Upper lobe of right lung (tissue), 1 donor: ENCODE results near the gene RAB39A. TPM values are rescaled to one million over a fixed set of nuclear protein-coding genes. Genes with fewer than 3 reads are reported as not detected.
"Not testable (repeated sequence)": the region's sequence is repeated elsewhere in the genome, so short reads cannot be mapped to it uniquely, and the experiment has no call there.

ENCODE experiments used
- ATAC-seq: fragments of 200-7000 bp; cut with Tn5 transposase; one replicate; pipeline ENCODE4 v1.9.1; 2020; ENCODE audit warnings: mild to moderate bottlenecking, moderate library complexity
- DNase-seq: peaks from one replicate; pipeline ENCODE4 v3.0.0-alpha.2; 2020
- H3K27ac ChIP-seq: fragments of 200-600 bp; one replicate; pipeline ENCODE4 v1.8.0; 2022
- H3K27me3 ChIP-seq: fragments of 200-600 bp; one replicate; pipeline ENCODE4 v1.8.0; 2022; ENCODE audit warnings: mild to moderate bottlenecking
- H3K36me3 ChIP-seq: fragments of 200-600 bp; one replicate; pipeline ENCODE4 v1.8.0; 2022
- H3K4me1 ChIP-seq: fragments of 200-600 bp; one replicate; pipeline ENCODE4 v1.8.0; 2022
- H3K4me3 ChIP-seq: fragments of 200-600 bp; one replicate; pipeline ENCODE4 v1.8.0; 2022; ENCODE audit warnings: mild to moderate bottlenecking
- H3K9me3 ChIP-seq: fragments of 200-600 bp; one replicate; pipeline ENCODE4 v1.8.0; 2022
- intact Hi-C: fragments of 100-400 bp; cut with DNase I; formaldehyde crosslinking; loops from one replicate; pipeline ENCODE4 v1.11.0; 2022
- total RNA-seq: library from RNA; stranded (reverse); fragmentation: NEBNext Ultra II Directional; extraction: Animal tissue kit (Norgen Biotek cat#: 25700); gene quantifications from one replicate; pipeline ENCODE4 v1.2.1, GENCODE V29; 2021
- TF ChIP-seq, protein P1 (sequence below): fragments of 200-600 bp; IDR thresholded peaks from one replicate; pipeline ENCODE4 v1.8.0; 2022; ENCODE audit warnings: antibody characterized with exemption
- donor health status: DM: no; HTN: yes; CAD: no; lungs with severe emphysema.

The RAB39A gene
- total RNA-seq, 1 donor from 2014 or later, result 2.0 TPM

DNA sequence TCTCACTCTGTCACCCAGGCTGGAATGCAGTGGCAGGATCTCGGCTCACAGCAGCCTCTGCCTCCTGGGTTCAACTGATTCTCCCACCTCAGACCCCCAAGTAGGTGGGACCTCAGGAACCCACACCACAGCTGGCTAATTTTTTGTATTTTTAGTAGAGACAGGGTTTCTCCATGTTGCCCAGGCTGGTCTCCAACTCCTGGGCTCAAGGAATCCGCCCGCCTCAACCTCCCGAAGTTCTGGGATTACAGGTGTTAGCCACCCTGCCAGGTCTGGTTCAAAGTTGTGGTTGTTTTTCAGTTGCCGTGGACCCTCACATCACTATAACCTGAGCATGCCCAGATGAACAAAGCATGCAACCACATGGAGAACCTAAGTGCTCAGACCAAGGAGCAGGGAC, 13.0 kb upstream of the RAB39A start:
- Histone ChIP-seq H3K27ac (no peak overlapping the region), H3K27me3 (peaks cover 3% of the 10 kb centered on the region), H3K4me1 (no peaks in the 10 kb centered on the region), H3K9me3 (no peaks in the 10 kb centered on the region), H3K36me3 (no peaks in the 10 kb centered on the region), H3K4me3 (no peak overlapping the region)
- ATAC-seq, result no peak
- intact Hi-C loops, result no loop called here
- TF ChIP-seq, protein P1, sequence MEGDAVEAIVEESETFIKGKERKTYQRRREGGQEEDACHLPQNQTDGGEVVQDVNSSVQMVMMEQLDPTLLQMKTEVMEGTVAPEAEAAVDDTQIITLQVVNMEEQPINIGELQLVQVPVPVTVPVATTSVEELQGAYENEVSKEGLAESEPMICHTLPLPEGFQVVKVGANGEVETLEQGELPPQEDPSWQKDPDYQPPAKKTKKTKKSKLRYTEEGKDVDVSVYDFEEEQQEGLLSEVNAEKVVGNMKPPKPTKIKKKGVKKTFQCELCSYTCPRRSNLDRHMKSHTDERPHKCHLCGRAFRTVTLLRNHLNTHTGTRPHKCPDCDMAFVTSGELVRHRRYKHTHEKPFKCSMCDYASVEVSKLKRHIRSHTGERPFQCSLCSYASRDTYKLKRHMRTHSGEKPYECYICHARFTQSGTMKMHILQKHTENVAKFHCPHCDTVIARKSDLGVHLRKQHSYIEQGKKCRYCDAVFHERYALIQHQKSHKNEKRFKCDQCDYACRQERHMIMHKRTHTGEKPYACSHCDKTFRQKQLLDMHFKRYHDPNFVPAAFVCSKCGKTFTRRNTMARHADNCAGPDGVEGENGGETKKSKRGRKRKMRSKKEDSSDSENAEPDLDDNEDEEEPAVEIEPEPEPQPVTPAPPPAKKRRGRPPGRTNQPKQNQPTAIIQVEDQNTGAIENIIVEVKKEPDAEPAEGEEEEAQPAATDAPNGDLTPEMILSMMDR, result no peak
- DNase-seq, result no peak

DNA sequence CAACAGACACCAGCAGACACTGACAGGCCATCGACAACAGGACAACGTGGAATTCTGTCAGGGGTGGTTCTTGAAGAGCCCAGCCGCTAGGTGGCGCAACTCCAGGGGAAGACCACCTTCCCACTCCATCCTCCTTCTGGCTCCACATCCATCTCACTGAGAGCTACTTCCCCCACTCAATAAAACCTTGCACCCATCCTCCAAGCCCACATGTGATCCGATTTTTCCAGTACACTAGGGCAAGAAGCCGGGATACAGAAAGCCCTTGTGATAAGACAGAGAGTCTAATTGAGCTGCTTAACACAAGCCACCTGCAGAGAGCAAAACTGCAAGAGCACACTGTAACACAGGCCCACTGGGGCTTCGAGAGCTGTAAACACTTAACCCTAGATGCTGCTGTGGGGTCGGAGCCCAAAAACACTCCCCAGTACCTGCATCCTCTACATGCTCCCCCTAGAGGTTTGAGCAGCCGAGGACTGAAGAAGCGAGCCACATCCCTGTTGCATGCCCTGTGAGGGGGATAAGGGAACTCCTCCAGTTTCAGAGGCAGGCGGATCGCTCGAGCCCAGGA, 11.5 kb upstream of the RAB39A start:
- intact Hi-C loops, result no loop called here
- no peak for DNase-seq
- Histone ChIP-seq H3K27ac (no peak overlapping the region), H3K27me3 (peaks cover 3% of the 10 kb centered on the region), H3K4me3 (no peak overlapping the region), H3K9me3 (no peaks in the 10 kb centered on the region), H3K36me3 (no peaks in the 10 kb centered on the region), H3K4me1 (no peaks in the 10 kb centered on the region)
- TF ChIP-seq, protein P1, result peak; percentile 47
- no peak for ATAC-seq

DNA sequence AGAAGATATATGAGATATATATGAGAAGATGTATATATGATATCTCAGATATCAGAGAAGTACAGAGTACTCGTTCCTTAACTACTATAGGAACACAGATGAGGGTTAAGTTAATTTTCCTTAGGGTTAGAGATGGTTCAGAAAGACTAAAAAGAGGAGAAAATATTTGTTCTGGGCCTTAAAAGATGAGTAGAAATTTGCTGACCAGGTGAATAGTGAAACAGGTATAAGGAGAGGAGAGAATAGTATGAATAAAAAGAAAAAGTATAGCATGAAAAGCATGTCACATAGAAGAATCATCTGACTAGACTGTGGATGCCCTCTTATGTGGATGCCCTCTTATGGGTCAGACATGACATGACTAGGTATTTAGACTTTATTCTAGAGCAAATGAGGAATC, 6.3 kb upstream of the RAB39A start:
- no peak overlapping the region for H3K4me3 ChIP-seq
- no peaks in the 10 kb centered on the region for H3K4me1 ChIP-seq
- intact Hi-C loops, result no loop called here
- H3K36me3 ChIP-seq, result no peaks in the 10 kb centered on the region
- no peaks in the 10 kb centered on the region for H3K9me3 ChIP-seq
- no peak for DNase-seq
- H3K27ac ChIP-seq, result no peak overlapping the region
- H3K27me3 ChIP-seq, result peaks cover 3% of the 10 kb centered on the region
- TF ChIP-seq, protein P1, result no peak
- no peak for ATAC-seq

DNA sequence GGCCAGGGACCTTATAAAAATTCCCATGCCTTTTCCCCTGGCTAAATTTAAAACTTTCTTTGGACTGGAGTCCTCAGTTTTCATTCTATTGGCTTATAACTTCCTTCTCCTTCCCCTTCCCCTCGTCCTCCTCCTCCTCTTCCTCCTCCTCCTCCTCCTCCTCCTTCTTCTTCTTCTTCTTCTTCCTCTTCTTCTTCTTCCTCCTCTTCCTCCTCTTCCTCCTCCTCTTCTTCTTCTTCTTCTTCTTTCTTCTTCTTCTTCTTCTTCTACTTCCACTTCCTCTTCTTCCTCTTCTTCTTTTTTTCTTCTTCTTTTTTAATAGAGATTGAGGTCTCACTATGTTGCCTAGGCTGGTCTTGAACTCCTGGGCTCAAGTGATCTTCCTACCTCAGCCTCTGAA, 4.7 kb upstream of the RAB39A start:
- H3K4me1 ChIP-seq, intact Hi-C loops, H3K27me3 ChIP-seq, H3K9me3 ChIP-seq, H3K27ac ChIP-seq, ATAC-seq, H3K4me3 ChIP-seq, DNase-seq, H3K36me3 ChIP-seq: not testable (repeated sequence)

DNA sequence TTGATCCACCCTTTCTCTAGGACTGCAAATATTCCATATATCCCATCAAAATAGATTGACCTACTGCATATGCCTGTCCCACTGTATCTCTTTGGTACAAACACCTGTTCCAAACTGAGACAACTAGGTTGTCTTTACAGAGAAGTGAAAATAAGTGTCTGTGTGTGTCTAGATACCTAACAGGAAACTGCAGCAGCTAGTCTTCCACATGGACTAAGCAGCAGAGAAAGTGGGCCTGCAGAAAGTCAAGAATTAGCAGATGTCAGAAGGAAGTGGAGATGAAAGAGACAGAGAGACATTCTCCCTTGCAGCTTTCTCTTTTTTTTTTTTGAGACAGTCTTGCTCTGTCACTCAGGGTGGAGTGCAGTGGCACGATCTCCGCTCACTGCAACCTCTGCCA, 3.9 kb upstream of the RAB39A start:
- Histone ChIP-seq H3K36me3 (no peaks in the 10 kb centered on the region), H3K27me3 (peaks cover 11% of the 10 kb centered on the region), H3K4me3 (no peak overlapping the region), H3K4me1 (no peaks in the 10 kb centered on the region), H3K27ac (no peak overlapping the region), H3K9me3 (no peaks in the 10 kb centered on the region)
- DNase-seq (no peak), ATAC-seq (no peak)
- TF ChIP-seq, protein P1, result no peak
- intact Hi-C loops, result no loop called here

DNA sequence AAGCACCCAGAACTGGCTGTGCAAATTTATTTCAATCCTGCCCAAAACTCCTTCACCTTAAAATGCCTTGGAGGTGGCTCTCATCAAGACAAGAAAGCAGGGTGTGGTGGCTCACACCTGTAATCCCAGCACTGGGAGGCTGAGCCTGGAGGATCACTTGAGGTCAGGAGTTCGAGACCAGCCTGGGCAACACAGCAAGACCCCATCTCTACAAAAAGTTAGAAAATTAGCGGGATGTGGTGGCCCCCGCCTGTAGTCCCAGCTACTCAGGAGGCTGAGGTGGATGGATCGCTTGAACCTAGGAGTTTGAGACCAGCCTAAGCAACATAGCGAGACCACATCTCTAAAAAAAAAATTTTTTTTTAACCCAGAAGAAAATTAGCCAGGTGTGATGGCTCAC, 689 bp upstream of the RAB39A start:
- ATAC-seq, result no peak

More for the DNA sequence above, 689 bp upstream of the RAB39A start:
- Histone ChIP-seq H3K27ac (no peak overlapping the region), H3K9me3 (no peaks in the 10 kb centered on the region), H3K36me3 (no peaks in the 10 kb centered on the region), H3K4me1 (no peaks in the 10 kb centered on the region), H3K27me3 (peaks cover 16% of the 10 kb centered on the region), H3K4me3 (peak overlapping the region; percentile 54)
- TF ChIP-seq, protein P1, result no peak
- intact Hi-C loops, result no loop called here
- no peak for DNase-seq
